Measurements from ENCODE around the gene RAPGEF5. TPM values are rescaled to one million over a fixed set of nuclear protein-coding genes. Genes with fewer than 3 reads are reported as not detected.

The RAPGEF5 gene
- total RNA-seq, 1 experiment from 2014 or later, result 15.6 TPM

GRCh38 chr7:22127835-22128527, 229.0 kb downstream of the RAPGEF5 start:
- Histone ChIP-seq H3K9me2 (ENCODE audit: insufficient read depth) (no peaks in the 10 kb centered on the region), H2AFZ (ENCODE audit: low read depth, low read length, poor library complexity, severe bottlenecking) (no peak overlapping the region), H3K27ac (ENCODE audit: low read depth, low read length) (no peak overlapping the region), H3K4me2 (ENCODE audit: low read length) (no peak overlapping the region), H3K9ac (ENCODE audit: low read length) (no peak overlapping the region), H3K27me3 (ENCODE audit: insufficient read depth, low read length) (no peaks in the 10 kb centered on the region), H3K4me1 (ENCODE audit: control insufficient read depth in 1 of 2, insufficient read depth in 2 of 2, low read length in 2 of 2) (no peaks in the 10 kb centered on the region), H3K79me2 (ENCODE audit: insufficient read depth, low read length) (no peaks in the 10 kb centered on the region), H3K9me3 (ENCODE audit: control insufficient read depth in 1 of 2, insufficient read depth in 1 of 2, low read depth in 1 of 2, low read length in 2 of 2) (no peaks in the 10 kb centered on the region), H3K36me3 (ENCODE audit: control insufficient read depth in 1 of 2, insufficient read depth in 2 of 2, low read length in 2 of 2) (peaks cover 0 to 2% of the 10 kb centered on the region in 2 experiments; a peak in 1 of 4 replicates), H4K20me1 (ENCODE audit: insufficient read depth) (no peaks in the 10 kb centered on the region), H3K4me3 (replicated peaks in 1 of 2; ENCODE audit: low read depth in 1 of 2, low read length in 2 of 2) (no peak overlapping the region)
- POLR2A ChIA-PET, result no interaction called here
- CTCF ChIA-PET, result no interaction called here
- RAD21 ChIA-PET (ENCODE audit: low non-redundant PET in 1 of 2, low total read pairs in 2 of 2, uncharacterized antibody in 2 of 2, unreplicated experiment in 2 of 2), result no interaction called here
- ATAC-seq (no peak), DNase-seq (ENCODE audit: low read depth, low spot score) (no peak)
- TF ChIP-seq POLR2A (IDR thresholded peaks at IDR 0.05; ENCODE audit: borderline replicate concordance, extremely low read depth, insufficient read depth, insufficient read length) (no peak), ZBTB33 (IDR thresholded peaks at IDR 0.05; ENCODE audit: extremely low read depth, insufficient replicate concordance, low read length) (no peak), ELF1 (IDR thresholded peaks at IDR 0.05; ENCODE audit: borderline replicate concordance, low read depth) (no peak), MAX (IDR thresholded peaks at IDR 0.05) (no peak), RAD21 (IDR thresholded peaks at IDR 0.05; ENCODE audit: low read depth) (no peak), REST (IDR thresholded peaks at IDR 0.05; ENCODE audit: low read depth) (no peak), SRF (IDR thresholded peaks at IDR 0.05; ENCODE audit: low read depth) (no peak), YY1 (IDR thresholded peaks at IDR 0.05; ENCODE audit: extremely low read depth, insufficient replicate concordance, low read depth, low read length) (no peak), ATF3 (IDR thresholded peaks at IDR 0.05) (no peak), FOSL1 (IDR thresholded peaks at IDR 0.05; ENCODE audit: low read depth) (no peak), TCF7L2 (IDR thresholded peaks at IDR 0.05; ENCODE audit: borderline replicate concordance, extremely low read depth, insufficient read depth, insufficient read length) (no peak), CEBPB (IDR thresholded peaks at IDR 0.05; ENCODE audit: low read depth) (no peak), CTCF (IDR thresholded peaks at IDR 0.05 in 2 of 3, conservative IDR thresholded peaks at IDR 0.05 in 1 of 3; ENCODE audit: borderline replicate concordance in 1 of 3, insufficient read depth in 1 of 3, low read depth in 2 of 3, low read length in 2 of 3) (no peak), ZFX (IDR thresholded peaks at IDR 0.05) (no peak), JUND (IDR thresholded peaks at IDR 0.05) (no peak), CBX3 (IDR thresholded peaks at IDR 0.05; ENCODE audit: low read depth) (no peak), EZH2phosphoT487 (IDR thresholded peaks at IDR 0.05; ENCODE audit: borderline replicate concordance) (no peak)
- BruUV-seq (replicated peaks), result no TSS peak
- intact Hi-C loops (cut with micrococcal nuclease), result no loop called here
